ENCODE data around the gene COBL. TPM values are rescaled to one million over a fixed set of nuclear protein-coding genes. Genes with fewer than 3 reads are reported as not detected.

The COBL gene
- total and polyA plus RNA-seq, 2 of the 8 experiments (the other 6 are each of a cell fraction or from before 2014, with no cell fraction given): 13.8 to 40.4 TPM

- TF ChIP-seq SAP30 (IDR thresholded peaks at IDR 0.05; ENCODE audit: insufficient read depth, insufficient replicate concordance, low read length): no peak
- no peak for TF ChIP-seq CTBP2 (IDR thresholded peaks at IDR 0.05; ENCODE audit: borderline replicate concordance, insufficient read depth, insufficient read length, low read length)
- TF ChIP-seq ATF2 (IDR thresholded peaks at IDR 0.05; ENCODE audit: low read length): no peak
- TF ChIP-seq, protein P1, sequence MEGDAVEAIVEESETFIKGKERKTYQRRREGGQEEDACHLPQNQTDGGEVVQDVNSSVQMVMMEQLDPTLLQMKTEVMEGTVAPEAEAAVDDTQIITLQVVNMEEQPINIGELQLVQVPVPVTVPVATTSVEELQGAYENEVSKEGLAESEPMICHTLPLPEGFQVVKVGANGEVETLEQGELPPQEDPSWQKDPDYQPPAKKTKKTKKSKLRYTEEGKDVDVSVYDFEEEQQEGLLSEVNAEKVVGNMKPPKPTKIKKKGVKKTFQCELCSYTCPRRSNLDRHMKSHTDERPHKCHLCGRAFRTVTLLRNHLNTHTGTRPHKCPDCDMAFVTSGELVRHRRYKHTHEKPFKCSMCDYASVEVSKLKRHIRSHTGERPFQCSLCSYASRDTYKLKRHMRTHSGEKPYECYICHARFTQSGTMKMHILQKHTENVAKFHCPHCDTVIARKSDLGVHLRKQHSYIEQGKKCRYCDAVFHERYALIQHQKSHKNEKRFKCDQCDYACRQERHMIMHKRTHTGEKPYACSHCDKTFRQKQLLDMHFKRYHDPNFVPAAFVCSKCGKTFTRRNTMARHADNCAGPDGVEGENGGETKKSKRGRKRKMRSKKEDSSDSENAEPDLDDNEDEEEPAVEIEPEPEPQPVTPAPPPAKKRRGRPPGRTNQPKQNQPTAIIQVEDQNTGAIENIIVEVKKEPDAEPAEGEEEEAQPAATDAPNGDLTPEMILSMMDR (IDR thresholded peaks at IDR 0.05; ENCODE audit: control extremely low read depth in 1 of 3, insufficient read depth in 1 of 3, low read depth in 1 of 3, low read length in 3 of 3): no peak
- TF ChIP-seq TAF7 (optimal IDR thresholded peaks at IDR 0.05; ENCODE audit: borderline replicate concordance, low read depth, low read length): no peak
- no peak for TF ChIP-seq CREB1 (IDR thresholded peaks at IDR 0.05)
Measured at GRCh38 chr7:51300762-51301674, 15.6 kb downstream of the COBL start (continued).
